HG02885 (cell line): Measurements from ENCODE around the gene ASTN2.

ENCODE experiments used
- ATAC-seq: cut with Tn5 transposase; IDR thresholded peaks from one replicate; pipeline ENCODE4 v1.9.1; 2021; ENCODE audit warnings: mild to moderate bottlenecking; ENCODE audit not compliant: unreplicated experiment, poor library complexity

ASTN2 gene

GRCh38 chr9:117416856-117417255, 2.0 kb upstream of the ASTN2 start:
- ATAC-seq: no peak

GRCh38 chr9:117415358-117415914, 579 bp upstream of the ASTN2 start:
- ATAC-seq: no peak

- ATAC-seq: no peak
These were observed 494 bp downstream of the ASTN2 start for GRCh38 chr9:117414220-117414905.

GRCh38 chr9:117413346-117414219, 1.3 kb downstream of the ASTN2 start:
- ATAC-seq: no peak

GRCh38 chr9:117412841-117413240, 2.0 kb downstream of the ASTN2 start:
- no peak for ATAC-seq

GRCh38 chr9:117412006-117412715, 2.7 kb downstream of the ASTN2 start:
- ATAC-seq: no peak

- ATAC-seq: peak; percentile 60
These were observed 3.3 kb downstream of the ASTN2 start for GRCh38 chr9:117411547-117411946.

- no peak for ATAC-seq
These were observed 5.5 kb downstream of the ASTN2 start for GRCh38 chr9:117409321-117409720.

GRCh38 chr9:117407436-117408022, 7.3 kb downstream of the ASTN2 start:
- no peak for ATAC-seq

GRCh38 chr9:117405950-117406705, 8.7 kb downstream of the ASTN2 start:
- no peak for ATAC-seq

- ATAC-seq: no peak
These were observed 11.0 kb downstream of the ASTN2 start for GRCh38 chr9:117403848-117404247.

- ATAC-seq: no peak
These were observed 11.4 kb downstream of the ASTN2 start for GRCh38 chr9:117403403-117403811.

- ATAC-seq: no peak
These were observed 14.7 kb downstream of the ASTN2 start for GRCh38 chr9:117400171-117400570.

- no peak for ATAC-seq
These were observed 19.7 kb downstream of the ASTN2 start for GRCh38 chr9:117395151-117395650.

- ATAC-seq: no peak
These were observed 20.2 kb downstream of the ASTN2 start for GRCh38 chr9:117394655-117395054.

GRCh38 chr9:117392992-117393391, 21.9 kb downstream of the ASTN2 start:
- ATAC-seq: no peak

GRCh38 chr9:117387422-117387821, 27.4 kb downstream of the ASTN2 start:
- no peak for ATAC-seq

- ATAC-seq: no peak
These were observed 35.5 kb downstream of the ASTN2 start for GRCh38 chr9:117379341-117379740.

GRCh38 chr9:117377046-117377445, 37.8 kb downstream of the ASTN2 start:
- no peak for ATAC-seq
